ENCODE data around the gene HEXIM2. TPM values are rescaled to one million over a fixed set of nuclear protein-coding genes. Genes with fewer than 3 reads are reported as not detected.

The HEXIM2 gene
- total RNA-seq, 1 experiment from 2014 or later: 5.1 TPM

DNA sequence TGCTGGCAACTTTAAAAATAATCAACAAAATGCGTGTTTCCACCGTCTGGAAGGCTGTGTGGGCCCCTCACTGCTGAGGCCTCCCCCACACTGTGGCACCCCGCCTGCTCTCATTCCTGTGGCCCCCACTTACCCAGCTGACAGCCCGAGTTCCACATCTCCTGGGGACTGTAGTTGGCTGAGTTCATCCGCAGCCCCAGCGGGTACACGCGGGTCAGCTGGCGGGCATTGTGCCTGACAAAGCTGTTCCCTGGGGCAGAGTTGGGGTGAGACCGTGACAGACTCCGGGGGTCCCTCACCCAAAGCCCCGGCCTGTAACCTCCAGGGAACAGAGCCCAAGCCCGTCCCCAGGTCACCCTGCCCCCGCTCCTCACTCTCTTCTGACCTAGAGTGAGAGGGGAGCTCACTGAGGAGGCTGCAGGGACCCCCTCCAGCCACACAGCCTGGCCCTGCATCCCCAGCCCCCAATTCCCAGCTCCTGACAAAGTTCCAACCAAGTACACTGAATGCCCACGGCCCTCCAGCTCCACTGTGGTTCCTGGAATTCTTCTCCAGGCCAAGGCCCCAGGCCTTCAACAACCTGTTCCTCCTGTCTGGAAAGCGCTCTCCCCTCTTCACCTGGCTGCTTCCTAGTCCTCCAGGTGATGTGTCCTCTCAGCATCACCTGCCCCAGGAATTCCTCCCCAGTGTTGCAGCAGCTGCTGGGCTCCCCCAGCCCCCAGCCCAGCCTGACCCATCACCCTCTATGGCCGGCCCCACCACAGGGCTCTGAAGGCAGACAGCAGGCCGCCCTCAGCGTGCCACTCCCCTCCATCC lies 47.4 kb upstream of the HEXIM2 start:
- Mint-ChIP-seq H3K36me3 (ENCODE audit: insufficient read depth, unreplicated experiment) (peaks cover 51% of the 10 kb centered on the region), H3K9me3 (ENCODE audit: unreplicated experiment) (no peaks in the 10 kb centered on the region), H3K27me3 (ENCODE audit: insufficient read depth, unreplicated experiment) (no peaks in the 10 kb centered on the region), H3K4me3 (ENCODE audit: unreplicated experiment) (no peak overlapping the region), H3K27ac (ENCODE audit: low read depth, unreplicated experiment) (no peak overlapping the region), H3K4me1 (ENCODE audit: insufficient read depth, unreplicated experiment) (no peaks in the 10 kb centered on the region)
- DNase-seq (ENCODE audit: unreplicated experiment): no peak
- CTCF ChIA-PET: no interaction called here
- BruUV-seq (replicated peaks): no TSS peak
- intact Hi-C loops (cut with micrococcal nuclease): no loop called here
- POLR2A ChIA-PET: interaction anchor here (0.5 to 0.7 kb wide), 3 partner anchors 67 to 127 kb away, joined by 3 read pairs; no protein-coding TSS in a partner anchor
- no peak for TF ChIP-seq CTCF (IDR thresholded peaks at IDR 0.05; ENCODE audit: unreplicated experiment)

GRCh38 chr17:45115015-45115625 lies 46.6 kb upstream of the HEXIM2 start:
- H3K4me1 Mint-ChIP-seq (ENCODE audit: insufficient read depth, unreplicated experiment): no peaks in the 10 kb centered on the region

DNA sequence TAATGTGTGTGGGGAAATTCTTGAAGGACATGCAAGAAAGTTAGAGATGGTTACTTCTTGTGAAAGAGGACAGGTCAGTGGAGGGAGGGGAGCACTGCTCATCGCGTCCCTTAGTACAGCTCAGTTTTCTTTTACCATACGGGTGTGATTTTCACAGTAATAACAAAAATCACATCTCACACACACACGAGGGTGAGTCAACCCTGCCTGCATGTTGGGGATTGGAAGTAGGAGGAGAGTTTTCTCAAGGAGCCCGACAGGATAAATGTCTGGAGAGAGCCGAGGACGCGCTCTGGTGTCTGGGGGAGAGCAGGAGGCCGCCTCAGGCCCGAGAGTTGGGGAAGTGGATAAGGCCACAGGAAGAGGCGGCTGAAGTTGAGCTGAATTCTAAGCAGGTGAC lies 45.8 kb upstream of the HEXIM2 start:
- TF ChIP-seq CTCF (IDR thresholded peaks at IDR 0.05; ENCODE audit: unreplicated experiment): no peak
- Mint-ChIP-seq H3K9me3 (ENCODE audit: unreplicated experiment) (no peaks in the 10 kb centered on the region), H3K27ac (ENCODE audit: low read depth, unreplicated experiment) (no peak overlapping the region), H3K36me3 (ENCODE audit: insufficient read depth, unreplicated experiment) (peaks cover 48% of the 10 kb centered on the region), H3K27me3 (ENCODE audit: insufficient read depth, unreplicated experiment) (no peaks in the 10 kb centered on the region), H3K4me3 (ENCODE audit: unreplicated experiment) (no peak overlapping the region), H3K4me1 (ENCODE audit: insufficient read depth, unreplicated experiment) (no peaks in the 10 kb centered on the region)
- intact Hi-C loops (cut with micrococcal nuclease): no loop called here
- POLR2A ChIA-PET: interaction anchor here (0.8 to 1.1 kb wide), 2 partner anchors 9 to 11 kb away, joined by 3 to 4 read pairs; no protein-coding TSS in a partner anchor
- CTCF ChIA-PET: interaction anchor here (1.8 kb wide), 1 partner anchor 20 kb away, joined by 14 read pairs; the partner anchor contains the start of gene ACBD4
- DNase-seq (ENCODE audit: unreplicated experiment): no peak
- no TSS peak for BruUV-seq (replicated peaks)

More at GRCh38 chr17:45115015-45115625, 46.6 kb upstream of the HEXIM2 start:
- TF ChIP-seq CTCF (IDR thresholded peaks at IDR 0.05; ENCODE audit: unreplicated experiment): no peak
- no peak for DNase-seq (ENCODE audit: unreplicated experiment)
- H3K27me3 Mint-ChIP-seq (ENCODE audit: insufficient read depth, unreplicated experiment): no peaks in the 10 kb centered on the region
- POLR2A ChIA-PET: interaction anchor here (0.5 to 1.1 kb wide), 3 partner anchors 10 to 87 kb away, joined by 3 to 4 read pairs (median 3); no protein-coding TSS in a partner anchor
- H3K9me3 Mint-ChIP-seq (ENCODE audit: unreplicated experiment): no peaks in the 10 kb centered on the region
- H3K4me3 Mint-ChIP-seq (ENCODE audit: unreplicated experiment): no peak overlapping the region
- CTCF ChIA-PET: interaction anchor here (0.7 to 1.8 kb wide), 3 partner anchors 19 to 64 kb away, joined by 3 to 14 read pairs (median 3); partner anchors contain the start of genes ACBD4 and DCAKD
- no TSS peak for BruUV-seq (replicated peaks)
- H3K36me3 Mint-ChIP-seq (ENCODE audit: insufficient read depth, unreplicated experiment): peaks cover 52% of the 10 kb centered on the region
- no peak overlapping the region for H3K27ac Mint-ChIP-seq (ENCODE audit: low read depth, unreplicated experiment)
- intact Hi-C loops (cut with micrococcal nuclease): no loop called here

GRCh38 chr17:45116434-45117016 lies 45.1 kb upstream of the HEXIM2 start:
- Mint-ChIP-seq H3K27me3 (ENCODE audit: insufficient read depth, unreplicated experiment) (no peaks in the 10 kb centered on the region), H3K4me3 (ENCODE audit: unreplicated experiment) (no peak overlapping the region), H3K9me3 (ENCODE audit: unreplicated experiment) (no peaks in the 10 kb centered on the region), H3K4me1 (ENCODE audit: insufficient read depth, unreplicated experiment) (no peaks in the 10 kb centered on the region), H3K27ac (ENCODE audit: low read depth, unreplicated experiment) (no peak overlapping the region), H3K36me3 (ENCODE audit: insufficient read depth, unreplicated experiment) (peaks cover 47% of the 10 kb centered on the region)
- no peak for DNase-seq (ENCODE audit: unreplicated experiment)
- intact Hi-C loops (cut with micrococcal nuclease): no loop called here
- no TSS peak for BruUV-seq (replicated peaks)
- ChIA-PET CTCF (interaction anchor here (0.6 to 1.9 kb wide), 4 partner anchors 8 to 46 kb away, joined by 4 to 14 read pairs (median 8); partner anchors contain the start of gene ACBD4), POLR2A (interaction anchor here (0.8 to 2.8 kb wide), 5 partner anchors 8 to 14 kb away, joined by 3 to 13 read pairs (median 9); no protein-coding TSS in a partner anchor)
- TF ChIP-seq CTCF (IDR thresholded peaks at IDR 0.05; ENCODE audit: unreplicated experiment): no peak

Data from MCF 10A (cell line).